NCI-H460 (cell line): ENCODE measurements around the gene LARP4. TPM values are rescaled to one million over a fixed set of nuclear protein-coding genes. Genes with fewer than 3 reads are reported as not detected.
"Not testable (repeated sequence)": the region's sequence is repeated elsewhere in the genome, so short reads cannot be mapped to it uniquely, and the experiment has no call there.

Experiments
- DNase-seq: peaks from one replicate; pipeline ENCODE4 v3.0.0-alpha.2; 2016; ENCODE audit warnings: low read depth; ENCODE audit errors: extremely low read depth
- total RNA-seq: library from RNA; depleted of rRNA; stranded (reverse); fragments of >200 nt; shearing (Covaris generic); gene quantifications from 2 replicates; pipeline ENCODE4 v1.2.3, GENCODE V29; 2014; rRNA removed

LARP4 gene
- total RNA-seq, 1 experiment from 2014 or later, result 41.8 TPM

GRCh38 chr12:50520416-50521207 is 119.9 kb downstream of the LARP4 start:
- DNase-seq, result no peak

GRCh38 chr12:50521781-50522180 is 121.1 kb downstream of the LARP4 start:
- DNase-seq, result not testable (repeated sequence)

DNA sequence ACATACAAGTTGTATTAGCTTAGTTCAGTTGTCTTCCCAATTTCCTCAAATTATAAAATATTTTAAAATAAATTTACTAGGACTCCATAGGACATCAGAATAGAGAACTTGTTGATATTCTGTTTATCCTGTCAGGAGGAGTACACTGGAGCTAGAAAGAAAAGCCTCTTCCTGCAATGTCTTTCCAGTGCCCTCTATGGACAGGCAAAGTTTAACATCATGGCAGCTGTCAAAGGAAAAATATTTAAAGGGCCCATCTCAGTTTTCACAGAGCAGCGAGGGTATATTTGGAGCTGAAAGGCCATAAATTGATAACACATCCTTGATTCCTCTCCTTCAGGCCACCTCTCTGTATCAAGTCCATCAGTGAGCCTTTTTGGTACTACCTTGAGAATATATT is 123.1 kb downstream of the LARP4 start:
- DNase-seq, result no peak

GRCh38 chr12:50524621-50525020 is 123.9 kb downstream of the LARP4 start:
- DNase-seq, result no peak

GRCh38 chr12:50525422-50525821 is 124.7 kb downstream of the LARP4 start:
- DNase-seq, result no peak

GRCh38 chr12:50527359-50527726 is 126.7 kb downstream of the LARP4 start:
- DNase-seq, result no peak

DNA sequence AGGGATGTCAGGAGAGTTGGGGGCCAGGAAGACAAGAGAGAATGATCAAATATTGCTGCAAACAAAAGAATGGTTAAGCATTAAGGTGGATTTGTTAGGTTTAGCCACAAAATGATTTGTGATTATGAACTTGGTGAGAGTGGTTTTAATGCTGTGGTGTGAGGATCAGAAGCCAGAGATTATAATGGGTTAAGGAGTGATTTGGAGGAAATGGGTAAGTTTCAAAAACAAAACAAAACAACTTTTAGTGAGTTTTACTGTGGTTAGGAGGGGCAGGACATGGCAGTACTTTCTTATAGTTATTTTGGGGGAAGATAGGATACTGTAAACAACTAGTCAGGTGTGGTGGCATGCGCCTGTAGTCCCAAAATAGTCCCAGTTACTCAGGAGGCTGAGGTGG is 128.1 kb downstream of the LARP4 start:
- DNase-seq, result no peak

- no peak for DNase-seq
Observed at GRCh38 chr12:50529345-50529744, 128.7 kb downstream of the LARP4 start.

Other genes with a start within 250 kb of the LARP4 start
- 29.8 and 35.7 TPM in 2 replicates for gene CERS5, start 233.5 kb upstream of the LARP4 start, total RNA-seq
- 39.3 and 40.9 TPM in 2 replicates for gene LIMA1, start 117.4 kb upstream of the LARP4 start, total RNA-seq
- gene FAM186A, start 4.3 kb upstream of the LARP4 start, total RNA-seq, result not detected in 2 replicates
- gene DIP2B, start 104.1 kb downstream of the LARP4 start, total RNA-seq, result 17.3 and 17.8 TPM in 2 replicates